H9 (cell line): Measurements from ENCODE around the gene OR6B1. TPM values are rescaled to one million over a fixed set of nuclear protein-coding genes. Genes with fewer than 3 reads are reported as not detected.

Experiments used
- DNase-seq: peaks from one replicate; pipeline ENCODE4 v3.0.0-alpha.2; 2017
- H2AFZ ChIP-seq: one replicate; pipeline ENCODE4 v1.6.1; 2013; ENCODE audit warnings: mild to moderate bottlenecking, low read length, control low read depth, moderate library complexity
- H2AK5ac ChIP-seq: 2 replicates; pipeline ENCODE4 v1.6.1; 2013; ENCODE audit warnings: low read length, control low read depth, mixed read lengths; ENCODE audit not compliant: insufficient read length
- H2BK120ac ChIP-seq: one replicate; pipeline ENCODE4 v1.6.1; 2013; ENCODE audit warnings: low read depth, mild to moderate bottlenecking, low read length, control low read depth, inconsistent platforms; ENCODE audit not compliant: poor library complexity, severe bottlenecking
- H2BK12ac ChIP-seq: 2 replicates; pipeline ENCODE4 v1.6.1; 2013; ENCODE audit warnings: low read length, control low read depth, mixed read lengths, low read depth; ENCODE audit not compliant: insufficient read length
- H2BK15ac ChIP-seq: 2 replicates; pipeline ENCODE4 v1.6.1; 2013; ENCODE audit warnings: low read depth, low read length, control low read depth
- H2BK20ac ChIP-seq: one replicate; pipeline ENCODE4 v1.6.1; 2013; ENCODE audit warnings: low read depth, mild to moderate bottlenecking, low read length, control low read depth, inconsistent platforms; ENCODE audit not compliant: poor library complexity, severe bottlenecking
- H2BK5ac ChIP-seq: 2 replicates; pipeline ENCODE4 v1.6.1; 2013; ENCODE audit warnings: low read length, control low read depth, mixed read lengths; ENCODE audit not compliant: insufficient read length
- H3K14ac ChIP-seq: 2 replicates; pipeline ENCODE4 v1.6.1; 2013; ENCODE audit warnings: low read length, control low read depth; ENCODE audit not compliant: insufficient read depth
- H3K18ac ChIP-seq: 2 replicates; pipeline ENCODE4 v1.6.1; 2013; ENCODE audit warnings: low read depth, mild to moderate bottlenecking, mixed read lengths, low read length, control low read depth; ENCODE audit not compliant: insufficient read length
- H3K23ac ChIP-seq: 2 replicates; pipeline ENCODE4 v1.6.1; 2013; ENCODE audit warnings: low read length, control low read depth, mixed read lengths, low read depth; ENCODE audit not compliant: insufficient read length
- H3K23me2 ChIP-seq: 2 replicates; pipeline ENCODE4 v1.6.1; 2013; ENCODE audit warnings: low read depth, mild to moderate bottlenecking, mixed read lengths, low read length, control low read depth; ENCODE audit not compliant: insufficient read length, poor library complexity, severe bottlenecking
- H3K27ac ChIP-seq: 2 replicates; pipeline ENCODE4 v1.5.1; 2013; ENCODE audit warnings: low read length, control low read depth, mixed read lengths, low read depth; ENCODE audit not compliant: insufficient read length
- H3K27me3 ChIP-seq: 2 replicates; pipeline ENCODE4 v1.6.1; 2013; ENCODE audit warnings: low read length, control low read depth, inconsistent platforms; ENCODE audit not compliant: insufficient read depth
- H3K4ac ChIP-seq: 2 replicates; pipeline ENCODE4 v1.6.1; 2013; ENCODE audit warnings: low read depth, mild to moderate bottlenecking, control low read depth, inconsistent platforms, low read length, moderate library complexity
- H3K4me1 ChIP-seq: 2 replicates; pipeline ENCODE4 v1.6.1; 2013; ENCODE audit warnings: low read length, control low read depth, inconsistent platforms; ENCODE audit not compliant: insufficient read depth
- H3K4me2 ChIP-seq: 2 replicates; pipeline ENCODE4 v1.6.1; 2013; ENCODE audit warnings: low read length, control low read depth, mixed read lengths; ENCODE audit not compliant: insufficient read length, insufficient read depth
- H3K56ac ChIP-seq: 2 replicates; pipeline ENCODE4 v1.6.1; 2013; ENCODE audit warnings: low read depth, mild to moderate bottlenecking, mixed read lengths, low read length, control low read depth; ENCODE audit not compliant: insufficient read length
- H3K79me1 ChIP-seq: 2 replicates; pipeline ENCODE4 v1.6.1; 2013; ENCODE audit warnings: low read depth, mild to moderate bottlenecking, moderate library complexity, low read length, control low read depth, inconsistent platforms; ENCODE audit not compliant: insufficient read depth, poor library complexity, severe bottlenecking
- H3K79me2 ChIP-seq: 2 replicates; pipeline ENCODE4 v1.6.1; 2013; ENCODE audit warnings: low read length, control low read depth, inconsistent platforms; ENCODE audit not compliant: insufficient read depth
- H3K9ac ChIP-seq: 2 replicates; pipeline ENCODE4 v1.6.1; 2013; ENCODE audit warnings: low read length, control low read depth, mixed read lengths; ENCODE audit not compliant: insufficient read length; ENCODE audit errors: extremely low read depth
- H3K9me3 ChIP-seq: one replicate; pipeline ENCODE4 v1.6.1; 2013; ENCODE audit warnings: low read depth, low read length, inconsistent platforms; ENCODE audit not compliant: control insufficient read depth
- H3T11ph ChIP-seq: one replicate; pipeline ENCODE4 v1.6.1; 2013; ENCODE audit warnings: mild to moderate bottlenecking, low read length, control low read depth, inconsistent platforms
- H4K20me1 ChIP-seq: one replicate; pipeline ENCODE4 v1.6.1; 2013; ENCODE audit not compliant: control insufficient read depth, insufficient read length, insufficient read depth
- H4K5ac ChIP-seq: 2 replicates; pipeline ENCODE4 v1.6.1; 2013; ENCODE audit warnings: low read depth, mild to moderate bottlenecking, mixed read lengths, low read length, control low read depth; ENCODE audit not compliant: insufficient read length
- H4K8ac ChIP-seq: replicated peaks from 2 replicates; pipeline ENCODE4 v1.6.1; 2013; ENCODE audit warnings: low read length, control low read depth, mixed read lengths, low read depth; ENCODE audit not compliant: insufficient read length
- H4K91ac ChIP-seq: 2 replicates; pipeline ENCODE4 v1.6.1; 2013; ENCODE audit warnings: low read depth, mild to moderate bottlenecking, moderate library complexity, mixed read lengths, low read length, control low read depth; ENCODE audit not compliant: insufficient read length
- H3K27ac Mint-ChIP-seq, 3 experiments: 2 replicates in 2 of 3; 3 replicates in 1 of 3; pipeline ENCODE4 v1.8.0; 2020 to 2021; ENCODE audit warnings: mixed read lengths in 3 of 3, mild to moderate bottlenecking in 1 of 3, moderate library complexity in 1 of 3
- H3K27me3 Mint-ChIP-seq: 2 replicates; pipeline ENCODE4 v1.8.0; 2021; ENCODE audit warnings: low read depth, mild to moderate bottlenecking, moderate library complexity, mixed read lengths
- H3K36me3 Mint-ChIP-seq, 3 experiments: 2 replicates in 2 of 3; 3 replicates in 1 of 3; pipeline ENCODE4 v1.8.0; 2020 to 2021; ENCODE audit warnings: low read depth in 3 of 3, mixed read lengths in 3 of 3; ENCODE audit not compliant: insufficient read depth in 1 of 3
- H3K4me1 Mint-ChIP-seq, 2 experiments: 2 replicates each; pipeline ENCODE4 v1.8.0; 2020; ENCODE audit warnings: mixed read lengths in 2 of 2
- H3K4me3 Mint-ChIP-seq, 2 experiments: 2 replicates in 1 of 2; 3 replicates in 1 of 2; pipeline ENCODE4 v1.8.0; 2020 to 2021; ENCODE audit warnings: mild to moderate bottlenecking in 2 of 2, mixed read lengths in 2 of 2, moderate library complexity in 1 of 2
- H3K9me3 Mint-ChIP-seq, 2 experiments: 2 replicates in 1 of 2; 3 replicates in 1 of 2; pipeline ENCODE4 v1.8.0; 2020; ENCODE audit warnings: mild to moderate bottlenecking in 2 of 2, mixed read lengths in 2 of 2, moderate library complexity in 1 of 2
- CTCF ChIP-seq: fragments of 200-600 bp; sonication (generic); conservative IDR thresholded peaks from 3 replicates; pipeline ENCODE4 v1.8.0; 2021; ENCODE audit warnings: antibody characterized with exemption, mild to moderate bottlenecking
- WGBS: extraction: QIAGEN DNeasy Blood & Tissue Kit; methylation state at CpG from one replicate; pipeline ENCODE4 v1.1.7; 2013; ENCODE audit warnings: missing lambda C conversion rate, low lambda C conversion rate, mixed read lengths; ENCODE audit not compliant: insufficient read length; ENCODE audit errors: extremely low coverage; 5-methylcytosine and 5-hydroxymethylcytosine counted together
- total RNA-seq: library from RNA; stranded (reverse); gene quantifications from 2 replicates; pipeline ENCODE4 v1.2.1, GENCODE V29; 2021

OR6B1 gene
- total RNA-seq, 1 experiment from 2014 or later, result not detected

GRCh38 chr7:143978585-143978984 is 21.5 kb upstream of the OR6B1 start:
- Mint-ChIP-seq H3K27ac (no peak overlapping the region), H3K36me3 (no peaks in the 10 kb centered on the region), H3K4me1 (no peaks in the 10 kb centered on the region), H3K27me3 (no peaks in the 10 kb centered on the region), H3K9me3 (no peaks in the 10 kb centered on the region), H3K4me3 (no peak overlapping the region)
- Histone ChIP-seq H3K23ac (no peak overlapping the region), H3K9me3 (no peaks in the 10 kb centered on the region), H3K4me1 (no peaks in the 10 kb centered on the region), H2AK5ac (no peak overlapping the region), H3K14ac (no peak overlapping the region), H3K79me1 (no peaks in the 10 kb centered on the region), H2AFZ (no peak overlapping the region), H3K9ac (no peak overlapping the region), H4K20me1 (no peaks in the 10 kb centered on the region), H4K91ac (no peak overlapping the region), H4K8ac (no peak overlapping the region), H3K23me2 (no peaks in the 10 kb centered on the region), H2BK12ac (no peak overlapping the region), H3K4me2 (no peak overlapping the region), H4K5ac (no peak overlapping the region), H2BK20ac (no peak overlapping the region), H3K27ac (no peak overlapping the region), H2BK5ac (no peak overlapping the region), H3T11ph (no peak overlapping the region), H3K79me2 (no peaks in the 10 kb centered on the region), H2BK120ac (no peak overlapping the region), H3K18ac (no peak overlapping the region), H2BK15ac (no peak overlapping the region), H3K27me3 (no peaks in the 10 kb centered on the region), H3K56ac (no peak overlapping the region), H3K4ac (no peak overlapping the region)
- no peak for DNase-seq
- no CpG with 5 or more reads among the region's 2 CpGs for WGBS
- no peak for TF ChIP-seq CTCF
